Non-pigmented ciliary epithelial cell (primary cell): Measurements from ENCODE around the gene CHST11.

Experiments
- DNase-seq: peaks from one replicate; pipeline ENCODE4 v3.0.0-alpha.2; 2010; ENCODE audit warnings: low read depth

CHST11 gene

GRCh38 chr12:104697186-104697585 lies 240.4 kb downstream of the CHST11 start:
- no peak for DNase-seq

GRCh38 chr12:104698871-104699270 lies 242.1 kb downstream of the CHST11 start:
- DNase-seq, result no peak

DNA sequence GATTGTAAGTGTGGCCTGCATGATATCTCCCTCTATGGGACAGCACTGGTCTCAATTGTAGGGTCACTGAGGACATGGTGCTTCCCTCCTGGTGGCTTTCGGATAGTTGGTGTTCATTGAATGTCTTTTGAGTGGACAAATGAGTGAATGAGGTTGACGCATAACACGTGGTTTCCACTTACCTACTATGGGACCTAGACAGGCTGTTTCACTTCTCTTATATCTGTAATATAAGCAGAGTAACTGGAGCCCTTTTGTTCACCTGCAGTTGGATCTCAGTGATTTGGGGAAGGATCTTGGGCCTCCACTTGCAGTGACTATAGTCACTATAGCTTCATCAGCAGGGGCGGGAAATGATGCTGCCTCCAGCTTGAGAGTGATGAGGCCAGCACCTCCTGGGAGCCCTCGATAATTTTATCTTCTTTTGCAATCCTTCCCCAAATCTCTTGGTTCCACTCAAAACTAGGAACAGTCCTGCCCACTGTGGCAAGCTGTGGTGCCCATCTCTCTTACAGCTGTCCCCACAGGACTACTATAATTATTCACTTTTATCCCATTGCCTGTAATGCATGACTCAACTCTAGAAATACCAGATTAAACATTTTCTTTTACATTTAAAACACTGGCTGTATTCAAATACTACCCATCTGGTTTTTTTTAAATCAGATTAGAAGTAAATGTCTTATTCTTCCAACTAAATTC lies 242.9 kb downstream of the CHST11 start:
- no peak for DNase-seq

- DNase-seq, result no peak
These were observed 243.6 kb downstream of the CHST11 start for GRCh38 chr12:104700324-104700723.

DNA sequence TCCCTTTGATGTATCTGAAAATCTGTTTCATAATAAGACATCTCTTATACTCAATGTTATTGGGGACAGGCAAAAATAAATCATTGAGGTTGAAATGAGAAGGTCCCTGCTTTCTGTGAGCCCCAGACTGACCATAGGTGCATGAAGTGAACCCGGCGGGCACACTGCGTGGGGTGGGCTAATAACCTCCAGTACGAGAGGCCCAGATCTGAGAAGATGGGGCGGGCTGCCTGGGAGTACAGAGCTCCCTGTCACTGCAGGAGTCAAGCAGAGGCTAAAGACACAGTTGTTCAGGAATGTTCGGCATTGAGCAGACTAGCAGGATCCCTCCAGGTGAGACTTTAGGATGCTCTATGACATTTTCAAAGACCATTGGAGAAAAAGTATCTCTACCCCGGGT lies 244.6 kb downstream of the CHST11 start:
- DNase-seq, result no peak

GRCh38 chr12:104701756-104702155 lies 245.0 kb downstream of the CHST11 start:
- DNase-seq, result no peak

- no peak for DNase-seq
These were observed 245.9 kb downstream of the CHST11 start for GRCh38 chr12:104702565-104703139.

- no peak for DNase-seq
These were observed 246.6 kb downstream of the CHST11 start for GRCh38 chr12:104703372-104703771.

- no peak for DNase-seq
These were observed 247.6 kb downstream of the CHST11 start for GRCh38 chr12:104704224-104704779.

DNA sequence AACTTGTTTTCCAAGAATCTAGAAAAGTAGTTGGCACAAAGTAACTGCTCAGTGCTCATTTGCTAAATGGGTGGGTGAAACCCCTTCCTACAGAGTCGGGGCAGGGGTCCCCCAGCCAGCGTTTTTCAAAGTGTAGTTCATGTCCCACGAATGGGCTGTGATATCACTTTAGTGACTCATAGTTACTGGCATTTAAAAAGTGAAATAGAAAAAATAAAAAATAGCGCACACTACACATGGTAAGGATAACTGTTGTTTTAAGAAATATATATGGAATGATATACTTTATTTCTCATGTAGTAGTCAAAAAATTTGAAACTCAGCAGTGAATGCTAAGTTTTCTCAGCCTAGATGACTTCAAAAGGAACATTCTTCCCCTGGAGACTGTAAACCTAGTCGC lies 250.4 kb downstream of the CHST11 start:
- DNase-seq, result no peak

GRCh38 chr12:104707794-104708558 lies 251.2 kb downstream of the CHST11 start:
- no peak for DNase-seq

DNA sequence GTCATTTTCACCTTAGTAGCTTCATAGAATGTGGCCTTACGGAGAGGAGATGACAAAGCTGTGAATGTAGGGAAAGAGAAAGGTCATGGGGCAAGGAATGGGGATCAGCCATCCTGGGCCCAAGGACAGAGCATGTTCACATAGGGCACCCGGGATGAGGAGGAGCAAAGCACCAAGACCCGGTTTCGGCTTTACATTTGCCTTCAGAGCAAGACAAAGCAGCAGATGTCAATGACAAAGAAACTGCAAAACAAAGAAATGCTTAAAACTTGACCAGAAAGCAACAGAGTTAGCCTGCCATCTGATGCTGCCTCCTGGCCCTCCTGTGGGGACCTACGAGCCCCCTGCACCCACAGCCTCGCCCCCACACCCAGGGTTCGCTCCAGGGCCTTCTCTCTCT lies 252.1 kb downstream of the CHST11 start:
- no peak for DNase-seq

- DNase-seq, result no peak
These were observed 253.1 kb downstream of the CHST11 start for GRCh38 chr12:104709692-104710435.

GRCh38 chr12:104710940-104711689 lies 254.4 kb downstream of the CHST11 start:
- DNase-seq, result no peak

DNA sequence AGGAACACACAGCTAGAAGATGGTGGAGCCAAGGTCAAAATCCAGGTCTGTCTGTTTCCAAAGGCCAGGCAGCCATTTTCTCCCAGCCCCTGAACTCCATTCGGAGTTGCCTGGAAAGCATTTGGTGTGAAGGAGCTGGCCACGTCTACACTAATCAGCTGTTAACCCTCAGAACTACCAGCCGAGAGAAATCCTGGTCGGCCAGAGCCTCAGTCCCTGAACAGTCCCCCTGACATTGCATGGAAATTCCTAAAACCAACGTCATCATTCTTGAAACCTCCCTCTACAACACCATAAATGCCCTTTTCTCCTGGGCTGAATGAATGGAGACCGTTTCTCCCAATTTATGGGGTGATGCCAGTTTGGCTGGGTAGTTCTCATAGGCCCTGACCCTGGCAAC lies 255.7 kb downstream of the CHST11 start:
- no peak for DNase-seq

- no peak for DNase-seq
These were observed 256.2 kb downstream of the CHST11 start for GRCh38 chr12:104712968-104713367.

DNA sequence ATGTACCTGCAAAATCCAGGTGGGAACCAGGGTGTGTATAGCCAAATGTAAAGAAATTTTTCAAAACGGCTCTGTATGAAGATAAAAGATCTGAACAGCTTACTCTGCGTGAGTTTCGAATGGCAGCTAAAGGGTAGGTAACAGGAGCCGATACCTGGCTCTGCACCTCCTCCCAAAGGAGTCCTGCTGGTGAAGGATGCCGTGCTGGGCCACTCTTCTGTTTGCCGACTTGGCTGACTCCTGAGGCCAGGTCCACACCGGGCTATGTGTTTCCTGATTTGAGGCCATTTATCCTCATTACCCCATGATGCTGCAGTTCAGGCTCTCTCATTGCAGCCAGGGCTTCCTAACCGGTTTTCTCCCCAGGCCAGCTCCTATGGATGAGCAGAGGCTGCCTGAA lies 256.7 kb downstream of the CHST11 start:
- DNase-seq, result no peak

DNA sequence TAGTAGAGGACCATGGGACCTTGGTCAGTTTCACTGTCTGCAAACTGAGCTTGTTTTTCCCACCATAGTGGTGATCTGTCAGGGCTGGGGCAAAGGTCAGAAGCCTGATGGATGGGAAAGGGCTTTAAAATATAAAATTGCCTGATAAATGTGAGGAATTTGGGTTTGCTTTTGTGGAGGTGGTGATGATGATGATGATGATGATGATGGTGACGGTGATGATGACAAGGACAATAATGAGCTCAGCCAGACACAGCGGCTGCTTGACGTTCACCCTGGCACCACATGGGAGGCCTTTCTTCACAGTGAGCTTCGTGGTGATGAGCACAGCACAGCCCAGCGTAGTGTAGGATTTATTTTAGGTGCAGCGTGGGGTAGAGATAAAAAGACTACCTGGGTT lies 257.6 kb downstream of the CHST11 start:
- no peak for DNase-seq

GRCh38 chr12:104716172-104716571 lies 259.4 kb downstream of the CHST11 start:
- DNase-seq, result no peak

GRCh38 chr12:104718304-104718929 lies 261.7 kb downstream of the CHST11 start:
- no peak for DNase-seq

DNA sequence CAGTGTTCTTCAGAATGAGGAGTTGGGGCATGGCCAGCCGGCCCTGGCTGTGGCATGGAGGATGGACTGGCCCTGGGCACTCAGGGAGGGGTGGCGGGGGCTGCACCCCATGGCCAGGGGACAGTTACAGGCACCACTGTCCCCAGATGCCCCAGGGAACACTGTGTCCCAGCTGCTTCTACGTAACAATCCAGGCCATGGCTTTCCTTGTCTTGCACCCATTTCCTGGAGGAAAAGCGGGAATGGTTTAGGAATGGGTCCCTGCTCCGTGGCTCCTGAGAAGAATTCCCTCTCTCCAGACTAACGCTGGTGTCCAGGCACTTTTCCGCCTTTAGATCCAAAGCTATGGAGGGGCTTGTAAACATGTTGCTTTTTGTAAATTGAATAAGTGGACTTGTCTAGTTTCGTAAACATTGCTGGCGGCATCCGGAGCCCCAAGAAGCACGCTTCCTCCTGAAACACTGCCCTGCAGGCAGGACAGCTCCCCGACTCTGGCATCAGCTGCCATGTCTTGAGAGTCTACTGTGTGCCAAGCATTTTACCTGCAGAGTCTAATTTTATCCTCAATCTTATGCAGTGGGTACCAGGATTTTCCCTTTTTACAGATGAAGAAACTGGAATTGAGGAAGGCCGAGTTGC lies 263.1 kb downstream of the CHST11 start:
- no peak for DNase-seq
